Astrocyte (in vitro differentiated cells and primary cell): ENCODE results near the gene ME1. TPM values are rescaled to one million over a fixed set of nuclear protein-coding genes. Genes with fewer than 3 reads are reported as not detected.

Source experiments
- DNase-seq: peaks from one replicate; pipeline ENCODE4 v3.0.0-alpha.2; 2010; ENCODE audit warnings: low read depth
- FAIRE-seq: peaks from 2 replicates; lab custom pipeline; 2011; peaks lifted over from hg19 to GRCh38; lab: Jason Lieb, UNC
- H2AFZ ChIP-seq: 2 replicates; pipeline ENCODE4 v1.6.0; 2012; ENCODE audit warnings: low read depth, low read length, inconsistent platforms
- H3K27ac ChIP-seq: 2 replicates; pipeline ENCODE4 v1.5.1; 2011; ENCODE audit warnings: low read depth, low read length, inconsistent platforms
- H3K27me3 ChIP-seq: 2 replicates; pipeline ENCODE4 v1.6.0; 2011; ENCODE audit warnings: low read length, inconsistent platforms; ENCODE audit not compliant: insufficient read depth
- H3K36me3 ChIP-seq: 2 replicates; pipeline ENCODE4 v1.5.1; 2011; ENCODE audit warnings: low read length, inconsistent platforms; ENCODE audit not compliant: insufficient read depth
- H3K4me1 ChIP-seq: 2 replicates; pipeline ENCODE4 v1.5.1; 2011; ENCODE audit warnings: low read length, inconsistent platforms; ENCODE audit not compliant: insufficient read depth
- H3K4me2 ChIP-seq: 2 replicates; pipeline ENCODE4 v1.6.0; 2012; ENCODE audit warnings: low read length, inconsistent platforms
- H3K4me3 ChIP-seq: 2 replicates; pipeline ENCODE4 v1.5.1; 2011; ENCODE audit warnings: low read depth, mild to moderate bottlenecking, low read length, inconsistent platforms; ENCODE audit not compliant: insufficient read depth
- H3K79me2 ChIP-seq: 2 replicates; pipeline ENCODE4 v1.6.0; 2012; ENCODE audit warnings: mild to moderate bottlenecking, low read length, inconsistent platforms; ENCODE audit not compliant: insufficient read depth
- H3K9ac ChIP-seq: 2 replicates; pipeline ENCODE4 v1.6.0; 2012; ENCODE audit warnings: mild to moderate bottlenecking, low read length, inconsistent platforms
- H3K9me3 ChIP-seq: 2 replicates; pipeline ENCODE4 v1.5.1; 2012; ENCODE audit warnings: low read depth, mild to moderate bottlenecking, low read length, inconsistent platforms; ENCODE audit not compliant: insufficient read depth
- H4K20me1 ChIP-seq: 2 replicates; pipeline ENCODE4 v1.6.0; 2012; ENCODE audit warnings: low read length, inconsistent platforms; ENCODE audit not compliant: insufficient read depth
- H3K27ac Mint-ChIP-seq: one replicate; pipeline ENCODE4 v1.8.0; 2021; ENCODE audit warnings: mild to moderate bottlenecking, mixed read lengths; ENCODE audit not compliant: unreplicated experiment
- H3K27me3 Mint-ChIP-seq: one replicate; pipeline ENCODE4 v1.8.0; 2021; ENCODE audit warnings: low read depth, mixed read lengths; ENCODE audit not compliant: unreplicated experiment
- H3K36me3 Mint-ChIP-seq: one replicate; pipeline ENCODE4 v1.8.0; 2021; ENCODE audit warnings: low read depth, mixed read lengths; ENCODE audit not compliant: unreplicated experiment
- H3K4me1 Mint-ChIP-seq: one replicate; pipeline ENCODE4 v1.8.0; 2021; ENCODE audit warnings: low read depth, mixed read lengths; ENCODE audit not compliant: unreplicated experiment
- H3K4me3 Mint-ChIP-seq: one replicate; pipeline ENCODE4 v1.8.0; 2021; ENCODE audit warnings: mild to moderate bottlenecking, moderate library complexity, mixed read lengths; ENCODE audit not compliant: unreplicated experiment
- H3K9me3 Mint-ChIP-seq: one replicate; pipeline ENCODE4 v1.8.0; 2021; ENCODE audit warnings: mild to moderate bottlenecking, mixed read lengths; ENCODE audit not compliant: unreplicated experiment
- CTCF ChIP-seq: IDR thresholded peaks from 2 replicates; pipeline ENCODE4 v1.5.1; 2011; ENCODE audit warnings: low read depth, mild to moderate bottlenecking, inconsistent platforms, low read length, moderate library complexity; ENCODE audit not compliant: insufficient read depth
- EZH2 ChIP-seq: IDR thresholded peaks from 2 replicates; pipeline ENCODE4 v1.6.1; 2012; ENCODE audit warnings: mild to moderate bottlenecking, low read length, inconsistent platforms; ENCODE audit not compliant: insufficient read depth
- total RNA-seq: library from RNA; stranded (reverse); gene quantifications from 2 replicates; pipeline ENCODE4 v1.2.1, GENCODE V29; 2021

Gene ME1
- total RNA-seq, 1 donor from 2014 or later, result 38.5 TPM

- Histone ChIP-seq H3K27ac (no peak overlapping the region), H4K20me1 (no peaks in the 10 kb centered on the region), H3K9ac (no peak overlapping the region), H3K4me3 (no peak overlapping the region), H3K36me3 (no peaks in the 10 kb centered on the region), H3K4me1 (no peaks in the 10 kb centered on the region), H3K9me3 (peaks cover 5% of the 10 kb centered on the region), H3K79me2 (no peaks in the 10 kb centered on the region), H3K27me3 (no peaks in the 10 kb centered on the region), H2AFZ (no peak overlapping the region), H3K4me2 (no peak overlapping the region)
- no peaks in the 10 kb centered on the region for H3K4me1 Mint-ChIP-seq
- peaks cover 12% of the 10 kb centered on the region for H3K9me3 Mint-ChIP-seq
- DNase-seq (no peak), FAIRE-seq (no peak)
- no peak for TF ChIP-seq EZH2
- TF ChIP-seq CTCF, result no peak
- no peaks in the 10 kb centered on the region for H3K27me3 Mint-ChIP-seq
- H3K4me3 Mint-ChIP-seq, result no peak overlapping the region
- peaks cover 46% of the 10 kb centered on the region for H3K36me3 Mint-ChIP-seq
- H3K27ac Mint-ChIP-seq, result no peak overlapping the region
These were observed 71.2 kb downstream of the ME1 start for GRCh38 chr6:83359638-83360037.

- Histone ChIP-seq H3K4me2 (no peak overlapping the region), H3K9me3 (peaks cover 3% of the 10 kb centered on the region), H3K79me2 (no peaks in the 10 kb centered on the region), H4K20me1 (no peaks in the 10 kb centered on the region), H3K27ac (no peak overlapping the region), H3K9ac (no peak overlapping the region), H3K27me3 (no peaks in the 10 kb centered on the region), H2AFZ (no peak overlapping the region), H3K4me1 (no peaks in the 10 kb centered on the region), H3K36me3 (no peaks in the 10 kb centered on the region), H3K4me3 (no peak overlapping the region)
- FAIRE-seq (no peak), DNase-seq (no peak)
- Mint-ChIP-seq H3K27me3 (no peaks in the 10 kb centered on the region), H3K27ac (no peak overlapping the region), H3K4me3 (no peak overlapping the region), H3K9me3 (peaks cover 5% of the 10 kb centered on the region), H3K36me3 (peaks cover 20% of the 10 kb centered on the region), H3K4me1 (no peaks in the 10 kb centered on the region)
- no peak for TF ChIP-seq CTCF
- no peak for TF ChIP-seq EZH2
These were observed 76.1 kb downstream of the ME1 start for GRCh38 chr6:83354747-83355146.

- Histone ChIP-seq H3K27ac (no peak overlapping the region), H3K4me2 (no peak overlapping the region), H3K9ac (no peak overlapping the region), H4K20me1 (no peaks in the 10 kb centered on the region), H3K27me3 (no peaks in the 10 kb centered on the region), H3K4me1 (no peaks in the 10 kb centered on the region), H3K9me3 (no peaks in the 10 kb centered on the region), H3K36me3 (no peaks in the 10 kb centered on the region), H3K4me3 (no peak overlapping the region), H3K79me2 (no peaks in the 10 kb centered on the region), H2AFZ (no peak overlapping the region)
- DNase-seq (no peak), FAIRE-seq (no peak)
- Mint-ChIP-seq H3K4me3 (no peak overlapping the region), H3K27ac (no peak overlapping the region), H3K9me3 (no peaks in the 10 kb centered on the region), H3K27me3 (no peaks in the 10 kb centered on the region), H3K36me3 (peaks cover 7% of the 10 kb centered on the region), H3K4me1 (no peaks in the 10 kb centered on the region)
- no peak for TF ChIP-seq CTCF
- TF ChIP-seq EZH2, result no peak
These were observed 78.3 kb downstream of the ME1 start for GRCh38 chr6:83352424-83353061.
